ENCODE measurements around the gene CD3D. TPM values are rescaled to one million over a fixed set of nuclear protein-coding genes. Genes with fewer than 3 reads are reported as not detected.

Gene CD3D
- polyA plus RNA-seq (2012; ENCODE audit: insufficient read length, low read depth): not detected

DNA sequence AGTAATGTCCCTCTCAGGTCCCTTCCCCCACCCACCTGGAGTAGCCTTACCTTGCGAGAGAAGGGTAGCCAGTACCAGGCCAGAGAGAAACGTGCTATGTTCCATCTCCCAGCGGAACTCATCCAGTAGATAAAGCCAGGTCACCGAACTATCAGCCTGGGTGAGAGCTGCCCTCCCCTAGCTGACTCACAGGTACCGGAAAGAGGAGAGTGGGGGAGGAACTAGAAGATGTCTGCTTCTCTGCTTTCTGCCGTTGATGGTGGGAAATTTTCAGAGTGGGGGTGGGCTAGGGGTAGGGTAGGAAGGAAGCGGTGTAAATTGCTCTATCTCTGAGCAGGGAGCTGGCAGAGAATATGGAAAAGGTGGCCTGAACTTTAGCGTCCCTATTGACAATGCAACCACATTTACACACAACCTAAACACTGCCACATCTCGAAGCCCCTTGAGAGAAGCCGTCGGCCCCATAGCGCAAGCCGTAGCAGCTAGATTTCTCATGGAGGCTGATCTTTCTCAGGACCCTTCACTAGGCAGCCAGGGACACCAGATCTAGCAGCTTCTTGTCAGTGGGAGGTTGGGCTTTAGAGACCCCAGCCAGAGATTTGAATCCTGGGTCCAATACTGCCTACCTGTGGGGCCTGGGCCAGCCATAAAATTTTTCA, at the start of gene CD3D:
TSS of gene CD3D (minus strand) at position 203 of the 659 bp plus-strand sequence. CDS start at position 105, 98 bp downstream.
- TF ChIP-seq SIN3A (IDR thresholded peaks at IDR 0.05; ENCODE audit: borderline replicate concordance, insufficient read depth, low read length): no peak
- TF ChIP-seq, protein P1, sequence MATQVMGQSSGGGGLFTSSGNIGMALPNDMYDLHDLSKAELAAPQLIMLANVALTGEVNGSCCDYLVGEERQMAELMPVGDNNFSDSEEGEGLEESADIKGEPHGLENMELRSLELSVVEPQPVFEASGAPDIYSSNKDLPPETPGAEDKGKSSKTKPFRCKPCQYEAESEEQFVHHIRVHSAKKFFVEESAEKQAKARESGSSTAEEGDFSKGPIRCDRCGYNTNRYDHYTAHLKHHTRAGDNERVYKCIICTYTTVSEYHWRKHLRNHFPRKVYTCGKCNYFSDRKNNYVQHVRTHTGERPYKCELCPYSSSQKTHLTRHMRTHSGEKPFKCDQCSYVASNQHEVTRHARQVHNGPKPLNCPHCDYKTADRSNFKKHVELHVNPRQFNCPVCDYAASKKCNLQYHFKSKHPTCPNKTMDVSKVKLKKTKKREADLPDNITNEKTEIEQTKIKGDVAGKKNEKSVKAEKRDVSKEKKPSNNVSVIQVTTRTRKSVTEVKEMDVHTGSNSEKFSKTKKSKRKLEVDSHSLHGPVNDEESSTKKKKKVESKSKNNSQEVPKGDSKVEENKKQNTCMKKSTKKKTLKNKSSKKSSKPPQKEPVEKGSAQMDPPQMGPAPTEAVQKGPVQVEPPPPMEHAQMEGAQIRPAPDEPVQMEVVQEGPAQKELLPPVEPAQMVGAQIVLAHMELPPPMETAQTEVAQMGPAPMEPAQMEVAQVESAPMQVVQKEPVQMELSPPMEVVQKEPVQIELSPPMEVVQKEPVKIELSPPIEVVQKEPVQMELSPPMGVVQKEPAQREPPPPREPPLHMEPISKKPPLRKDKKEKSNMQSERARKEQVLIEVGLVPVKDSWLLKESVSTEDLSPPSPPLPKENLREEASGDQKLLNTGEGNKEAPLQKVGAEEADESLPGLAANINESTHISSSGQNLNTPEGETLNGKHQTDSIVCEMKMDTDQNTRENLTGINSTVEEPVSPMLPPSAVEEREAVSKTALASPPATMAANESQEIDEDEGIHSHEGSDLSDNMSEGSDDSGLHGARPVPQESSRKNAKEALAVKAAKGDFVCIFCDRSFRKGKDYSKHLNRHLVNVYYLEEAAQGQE (IDR thresholded peaks at IDR 0.05; ENCODE audit: insufficient read depth in 1 of 2, low read depth in 2 of 2, low read length in 2 of 2): no peak
- TF ChIP-seq POLR2AphosphoS5 (IDR thresholded peaks at IDR 0.05; ENCODE audit: low read depth, low read length): no peak
- TF ChIP-seq TAF1 (IDR thresholded peaks at IDR 0.05; ENCODE audit: borderline replicate concordance, insufficient read depth, low read length): no peak

DNA sequence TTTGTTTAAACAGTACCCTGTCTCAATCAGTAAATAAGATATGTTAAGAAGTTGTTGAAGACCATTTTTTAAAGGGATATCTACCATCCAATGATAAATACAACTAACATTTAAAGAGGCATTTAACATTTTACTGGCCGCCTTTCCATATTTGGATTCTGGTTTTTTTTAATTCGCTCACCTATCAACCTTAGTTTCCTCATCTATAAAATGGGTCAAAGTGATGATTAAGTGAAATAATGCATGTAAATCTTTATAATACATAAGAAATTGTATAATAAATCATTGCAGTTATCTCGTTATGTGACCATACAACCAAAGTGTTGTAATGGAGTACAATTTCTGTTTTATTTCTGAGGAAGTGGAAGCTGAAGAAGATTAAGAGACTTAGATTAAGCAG, 41.2 kb upstream of the CD3D start:
- TF ChIP-seq SIN3A (IDR thresholded peaks at IDR 0.05; ENCODE audit: borderline replicate concordance, insufficient read depth, low read length): no peak
- no peak for TF ChIP-seq FOXP2 (optimal IDR thresholded peaks at IDR 0.05; ENCODE audit: borderline replicate concordance, extremely low read depth, extremely low read length, insufficient read depth)
- TF ChIP-seq POLR2AphosphoS5 (IDR thresholded peaks at IDR 0.05; ENCODE audit: low read depth, low read length): no peak
- TF ChIP-seq TAF1 (IDR thresholded peaks at IDR 0.05; ENCODE audit: borderline replicate concordance, insufficient read depth, low read length): no peak
- TF ChIP-seq, protein P1 (IDR thresholded peaks at IDR 0.05; ENCODE audit: insufficient read depth in 1 of 2, low read depth in 2 of 2, low read length in 2 of 2): no peak

DNA sequence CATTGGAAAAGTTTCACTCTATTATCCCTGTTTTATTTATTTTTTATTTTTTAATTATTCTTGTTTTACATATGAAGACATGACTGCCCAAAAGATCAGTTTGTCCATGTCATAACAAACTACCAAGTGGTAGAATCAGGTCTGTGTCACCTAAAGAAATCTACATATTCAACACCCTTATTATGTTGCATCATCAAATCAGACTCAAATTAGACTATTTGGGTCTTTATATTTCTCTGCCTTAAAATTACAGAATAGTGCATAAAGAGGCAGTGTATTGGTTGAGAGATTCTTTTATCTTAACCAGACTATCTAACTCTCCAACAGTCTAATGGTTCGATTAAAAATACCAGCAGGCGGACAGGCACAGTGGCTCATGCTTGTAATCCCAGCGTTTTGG, 40.4 kb upstream of the CD3D start:
- TF ChIP-seq, protein P1 (IDR thresholded peaks at IDR 0.05; ENCODE audit: insufficient read depth in 1 of 2, low read depth in 2 of 2, low read length in 2 of 2): no peak
- TF ChIP-seq POLR2AphosphoS5 (IDR thresholded peaks at IDR 0.05; ENCODE audit: low read depth, low read length) (no peak), FOXP2 (optimal IDR thresholded peaks at IDR 0.05; ENCODE audit: borderline replicate concordance, extremely low read depth, extremely low read length, insufficient read depth) (no peak), SIN3A (IDR thresholded peaks at IDR 0.05; ENCODE audit: borderline replicate concordance, insufficient read depth, low read length) (no peak), TAF1 (IDR thresholded peaks at IDR 0.05; ENCODE audit: borderline replicate concordance, insufficient read depth, low read length) (no peak)

GRCh38 chr11:118380571-118380970, 38.1 kb upstream of the CD3D start:
- TF ChIP-seq, protein P1 (IDR thresholded peaks at IDR 0.05; ENCODE audit: insufficient read depth in 1 of 2, low read depth in 2 of 2, low read length in 2 of 2): no peak
- TF ChIP-seq FOXP2 (optimal IDR thresholded peaks at IDR 0.05; ENCODE audit: borderline replicate concordance, extremely low read depth, extremely low read length, insufficient read depth) (no peak), TAF1 (IDR thresholded peaks at IDR 0.05; ENCODE audit: borderline replicate concordance, insufficient read depth, low read length) (no peak)

DNA sequence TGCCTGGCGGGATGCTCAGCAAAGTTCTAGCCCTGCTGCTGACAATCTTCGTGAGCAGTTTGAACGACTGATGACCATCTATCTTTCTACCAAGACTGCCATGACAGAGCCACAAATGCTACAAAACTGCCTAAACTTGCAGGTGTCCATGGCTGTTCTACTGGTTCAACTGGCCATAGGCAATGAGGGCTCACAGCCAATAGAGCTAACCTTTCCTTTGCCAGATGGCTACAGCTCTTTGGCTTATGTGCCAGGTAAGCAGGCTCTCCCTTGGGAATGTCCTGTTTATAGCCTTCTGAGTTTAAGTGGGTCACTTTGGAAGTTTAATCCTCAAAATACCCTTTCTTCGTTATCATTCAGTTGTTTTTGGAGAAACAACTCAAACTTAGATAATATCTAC, 37.0 kb upstream of the CD3D start:
- TF ChIP-seq TAF1 (IDR thresholded peaks at IDR 0.05; ENCODE audit: borderline replicate concordance, insufficient read depth, low read length): no peak
- no peak for TF ChIP-seq FOXP2 (optimal IDR thresholded peaks at IDR 0.05; ENCODE audit: borderline replicate concordance, extremely low read depth, extremely low read length, insufficient read depth)
- TF ChIP-seq, protein P1 (IDR thresholded peaks at IDR 0.05; ENCODE audit: insufficient read depth in 1 of 2, low read depth in 2 of 2, low read length in 2 of 2): no peak
- no peak for TF ChIP-seq SIN3A (IDR thresholded peaks at IDR 0.05; ENCODE audit: borderline replicate concordance, insufficient read depth, low read length)
- no peak for TF ChIP-seq POLR2AphosphoS5 (IDR thresholded peaks at IDR 0.05; ENCODE audit: low read depth, low read length)

Measured in PFSK-1 (cell line).